NCI-H128 (cell line): Measurements from ENCODE around the gene TLX1.

Experiments
- DNase-seq: peaks from one replicate; lab custom pipeline; 2025; ENCODE audit not compliant: unreplicated experiment; lab: John Stamatoyannopoulos, UW

TLX1 gene

DNA sequence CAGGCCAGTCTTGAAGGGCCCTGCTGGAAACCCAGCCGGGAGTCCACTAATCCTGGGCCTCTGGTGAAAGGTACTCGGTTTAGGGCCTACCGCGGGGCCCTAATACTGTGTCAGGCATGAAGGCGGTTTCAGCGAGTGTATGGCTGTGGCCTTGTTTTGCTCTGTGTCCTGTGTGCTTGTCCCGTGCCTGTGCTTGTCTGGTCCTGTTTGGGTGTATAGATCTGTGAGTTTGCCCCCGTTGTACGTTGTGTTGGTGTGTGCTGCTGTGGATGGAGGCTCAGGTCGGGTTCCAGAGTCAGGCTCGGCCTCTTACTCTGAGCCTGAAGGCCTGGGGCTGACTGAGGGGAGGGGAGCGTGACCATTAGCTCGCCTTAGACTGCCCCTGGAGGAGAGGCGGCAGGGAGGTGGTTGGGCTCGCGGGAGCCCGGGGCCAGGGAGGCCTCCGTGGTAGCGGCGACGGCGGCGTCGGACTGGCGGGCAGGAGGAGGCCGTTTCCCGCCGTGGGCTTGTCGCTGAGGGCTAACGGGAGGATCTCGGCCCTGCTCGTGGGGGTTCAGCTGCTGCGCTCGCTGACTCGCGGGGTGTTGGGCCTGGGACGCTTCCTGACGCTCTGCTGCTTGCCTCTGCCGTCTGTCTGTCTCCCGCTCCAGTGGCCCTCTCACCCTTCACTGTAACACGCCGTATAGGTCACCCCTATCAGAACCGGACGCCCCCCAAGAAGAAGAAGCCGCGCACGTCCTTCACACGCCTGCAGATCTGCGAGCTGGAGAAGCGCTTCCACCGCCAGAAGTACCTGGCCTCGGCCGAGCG lies 2.6 kb downstream of the TLX1 start:
- DNase-seq, result no peak

DNA sequence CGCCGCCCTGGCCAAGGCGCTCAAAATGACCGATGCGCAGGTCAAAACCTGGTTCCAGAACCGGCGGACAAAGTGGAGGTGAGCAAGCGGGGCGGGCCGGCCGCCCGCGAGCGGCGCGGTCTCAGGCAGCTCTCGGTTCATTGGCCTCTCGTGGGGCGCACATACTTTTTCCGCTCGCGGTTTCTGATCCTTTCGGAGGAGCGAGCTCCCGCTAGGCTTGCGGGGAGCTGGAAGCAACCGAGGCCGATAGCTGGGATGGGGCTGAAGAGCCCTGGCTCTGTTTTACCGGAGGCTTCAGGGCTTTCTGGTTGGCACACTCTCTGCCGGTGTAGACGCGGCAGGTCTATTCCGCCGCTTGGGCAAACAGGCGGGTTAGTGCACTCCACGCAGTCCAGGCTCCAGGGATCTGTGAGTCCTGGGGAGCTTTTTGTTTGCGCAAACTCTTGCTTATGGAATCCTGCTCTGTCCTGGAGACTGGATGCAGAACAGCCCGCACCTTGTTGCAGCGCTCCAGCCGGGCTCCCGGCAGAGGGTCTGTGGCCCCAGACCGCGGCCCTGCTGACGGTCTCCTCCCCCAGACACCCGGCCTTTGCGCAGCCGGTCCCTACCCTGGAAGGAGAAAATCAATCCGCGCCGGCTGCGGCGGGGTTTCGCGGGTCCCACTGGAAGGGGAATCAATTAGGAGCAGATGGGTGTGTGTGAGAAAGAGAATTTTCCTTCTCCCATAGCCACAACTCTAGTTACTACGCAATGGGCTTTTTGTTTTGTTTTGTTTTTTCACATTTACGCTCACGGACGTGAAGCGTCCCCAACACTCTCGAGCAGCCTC lies 3.4 kb downstream of the TLX1 start:
- no peak for DNase-seq

DNA sequence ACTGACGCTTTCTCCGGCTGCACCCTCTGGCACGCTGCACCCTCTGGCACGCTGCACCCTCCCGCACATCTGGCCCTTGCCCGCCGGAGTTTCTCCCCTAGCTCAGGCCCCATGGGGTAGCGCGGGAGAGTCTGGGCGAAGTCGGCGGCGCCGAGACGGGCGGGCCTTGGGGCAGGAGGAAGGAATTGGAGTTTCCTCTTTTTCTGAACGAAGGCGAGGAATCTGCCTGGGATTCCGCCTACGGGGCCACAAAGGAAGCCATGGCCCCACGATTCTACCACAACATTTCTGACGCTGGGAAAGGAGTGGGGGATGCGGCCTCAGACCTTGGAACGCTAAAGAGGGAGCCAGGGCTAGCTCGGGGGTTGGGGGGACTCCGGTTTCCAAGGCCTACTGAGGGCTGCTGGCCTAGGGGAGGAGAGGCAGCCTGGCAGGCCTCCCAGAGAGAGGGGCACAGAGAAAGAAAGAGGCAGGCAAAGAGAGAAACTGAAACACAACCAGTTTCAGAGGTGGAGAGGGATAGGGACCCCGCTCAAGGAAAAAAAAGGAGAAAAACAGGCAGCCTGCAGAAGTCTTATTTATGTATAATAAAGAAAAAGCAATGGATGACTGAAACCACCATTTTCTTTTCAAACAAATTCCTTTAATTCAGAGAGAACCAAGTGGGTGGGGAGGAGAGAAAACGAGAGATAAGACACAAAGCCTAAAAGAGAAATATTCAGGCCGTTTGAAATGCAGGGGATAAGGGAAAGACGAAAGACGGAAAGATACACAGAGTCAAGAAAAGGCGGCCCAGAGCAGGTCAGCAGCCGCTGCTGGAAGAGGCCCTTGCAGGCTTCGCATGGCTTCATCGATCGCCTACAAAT lies 4.3 kb downstream of the TLX1 start:
- no peak for DNase-seq

DNA sequence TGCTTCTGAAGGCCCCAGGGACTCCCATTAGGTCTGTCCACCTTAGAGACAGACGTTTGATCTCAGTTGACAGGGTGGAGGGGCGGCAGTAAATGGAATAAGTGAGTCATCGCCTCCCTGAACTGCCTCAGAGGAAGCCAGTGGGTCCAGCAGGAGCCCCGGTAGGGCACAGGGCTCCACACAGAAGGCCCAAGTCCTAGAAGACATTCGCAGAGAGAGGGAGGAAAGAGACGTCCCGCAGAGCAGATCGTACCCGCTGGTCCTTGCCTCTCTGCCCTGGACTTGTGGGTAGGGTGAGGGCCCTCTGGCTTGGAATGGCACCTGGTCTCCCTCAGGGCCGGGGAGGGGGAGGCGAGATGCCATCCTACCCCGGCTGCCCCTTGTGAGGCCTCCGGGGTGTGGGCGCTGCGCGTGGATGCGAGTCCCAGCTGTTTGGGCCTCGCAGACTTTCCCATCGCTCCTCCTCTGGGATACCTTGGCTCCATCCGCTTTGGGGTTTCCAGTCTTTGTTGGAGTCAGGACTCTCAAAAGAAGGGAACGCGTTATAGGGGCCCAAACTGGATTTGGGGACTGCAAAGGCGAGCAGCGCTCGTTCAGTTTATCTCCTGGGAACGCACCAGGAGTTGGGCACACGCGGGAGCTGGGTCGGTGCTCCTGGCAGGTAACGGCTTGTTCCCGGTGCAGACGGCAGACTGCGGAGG lies 5.1 kb downstream of the TLX1 start:
- DNase-seq, result no peak

DNA sequence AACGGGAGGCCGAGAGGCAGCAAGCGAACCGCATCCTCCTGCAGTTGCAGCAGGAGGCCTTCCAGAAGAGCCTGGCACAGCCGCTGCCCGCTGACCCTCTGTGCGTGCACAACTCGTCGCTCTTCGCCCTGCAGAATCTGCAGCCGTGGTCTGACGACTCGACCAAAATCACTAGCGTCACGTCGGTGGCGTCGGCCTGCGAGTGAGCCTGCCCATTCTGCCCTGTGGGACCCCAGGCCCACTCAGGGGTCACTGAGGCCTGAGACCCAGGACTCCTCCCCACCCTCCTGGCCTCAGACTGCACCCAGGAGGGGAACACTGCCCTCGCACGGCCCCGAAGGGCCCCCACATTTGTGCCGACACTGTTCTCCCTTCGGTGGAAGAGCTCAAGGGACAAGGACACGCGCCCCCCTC lies 5.6 kb downstream of the TLX1 start:
- DNase-seq, result no peak

DNA sequence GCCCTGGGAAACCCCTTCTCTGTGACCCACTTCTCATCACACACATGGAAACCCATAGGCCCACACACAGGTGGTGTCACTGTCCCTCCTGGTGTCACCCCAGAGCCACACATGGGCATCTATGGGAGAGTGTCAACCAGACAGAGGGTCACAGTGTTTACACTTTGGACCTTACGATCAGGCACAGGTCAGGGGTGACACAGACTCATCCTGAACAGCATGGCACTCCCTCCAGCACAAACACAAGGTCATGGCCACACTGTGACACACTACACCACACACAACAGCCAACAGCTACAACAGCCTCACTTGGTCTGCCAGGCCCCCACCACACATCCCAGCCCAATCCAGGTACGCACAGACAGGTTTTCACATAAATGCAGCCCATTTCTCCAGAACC lies 6.2 kb downstream of the TLX1 start:
- DNase-seq, result no peak

DNA sequence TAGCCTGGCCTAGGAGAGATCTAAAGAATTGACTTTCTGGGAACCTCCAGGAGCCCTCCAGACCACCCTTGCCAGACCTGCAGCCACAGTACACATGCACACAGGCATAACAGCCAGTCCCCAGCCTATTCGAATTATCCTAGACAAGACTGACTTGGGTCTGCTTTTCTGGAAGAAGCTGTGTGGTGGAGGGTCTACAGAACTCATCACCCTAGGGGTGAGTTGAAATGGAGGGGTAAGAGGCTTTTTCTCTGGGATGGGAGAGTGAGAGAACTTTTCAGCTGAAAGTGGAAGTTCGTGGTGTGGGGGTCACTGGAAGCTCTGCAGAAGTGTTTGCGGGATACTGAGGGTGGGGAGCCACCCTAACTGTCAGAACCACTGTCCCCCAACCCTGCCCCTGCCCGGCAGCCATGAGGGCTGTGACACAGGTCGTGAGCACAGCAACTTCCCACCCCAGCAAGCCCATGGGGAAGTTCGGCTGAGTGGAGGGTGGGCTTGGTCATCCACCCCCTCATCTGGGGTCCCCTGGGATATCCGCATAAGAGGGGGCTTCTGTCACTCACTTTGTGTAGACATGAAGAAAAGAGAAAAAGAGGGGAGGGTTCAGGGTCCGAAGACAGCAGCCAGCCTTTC lies 7.8 kb downstream of the TLX1 start:
- DNase-seq, result no peak

DNA sequence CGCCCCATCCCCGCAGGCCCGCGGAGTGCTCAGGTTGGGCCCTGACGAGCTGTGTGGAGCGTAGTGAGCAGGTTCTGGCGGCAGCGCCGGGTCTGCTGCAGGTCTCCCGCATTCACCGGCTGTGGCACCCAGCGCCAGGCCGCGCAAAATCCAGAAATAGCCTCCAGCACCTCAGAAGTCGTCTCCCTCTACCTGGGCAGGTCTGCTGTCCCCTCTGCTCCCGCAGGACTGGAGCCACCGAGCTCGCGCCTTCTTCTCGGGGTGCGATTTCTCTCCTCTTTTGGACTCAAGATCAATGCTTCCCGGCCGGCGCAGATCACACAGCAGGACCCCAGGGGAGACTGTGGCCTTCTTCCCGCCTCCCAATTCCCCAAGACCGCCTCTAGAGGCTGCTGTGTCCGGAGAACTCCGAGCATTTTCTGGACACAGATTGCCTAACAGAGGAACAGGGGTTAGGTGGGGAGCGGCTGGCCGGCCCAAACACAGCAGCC lies 8.4 kb downstream of the TLX1 start:
- DNase-seq, result no peak

DNA sequence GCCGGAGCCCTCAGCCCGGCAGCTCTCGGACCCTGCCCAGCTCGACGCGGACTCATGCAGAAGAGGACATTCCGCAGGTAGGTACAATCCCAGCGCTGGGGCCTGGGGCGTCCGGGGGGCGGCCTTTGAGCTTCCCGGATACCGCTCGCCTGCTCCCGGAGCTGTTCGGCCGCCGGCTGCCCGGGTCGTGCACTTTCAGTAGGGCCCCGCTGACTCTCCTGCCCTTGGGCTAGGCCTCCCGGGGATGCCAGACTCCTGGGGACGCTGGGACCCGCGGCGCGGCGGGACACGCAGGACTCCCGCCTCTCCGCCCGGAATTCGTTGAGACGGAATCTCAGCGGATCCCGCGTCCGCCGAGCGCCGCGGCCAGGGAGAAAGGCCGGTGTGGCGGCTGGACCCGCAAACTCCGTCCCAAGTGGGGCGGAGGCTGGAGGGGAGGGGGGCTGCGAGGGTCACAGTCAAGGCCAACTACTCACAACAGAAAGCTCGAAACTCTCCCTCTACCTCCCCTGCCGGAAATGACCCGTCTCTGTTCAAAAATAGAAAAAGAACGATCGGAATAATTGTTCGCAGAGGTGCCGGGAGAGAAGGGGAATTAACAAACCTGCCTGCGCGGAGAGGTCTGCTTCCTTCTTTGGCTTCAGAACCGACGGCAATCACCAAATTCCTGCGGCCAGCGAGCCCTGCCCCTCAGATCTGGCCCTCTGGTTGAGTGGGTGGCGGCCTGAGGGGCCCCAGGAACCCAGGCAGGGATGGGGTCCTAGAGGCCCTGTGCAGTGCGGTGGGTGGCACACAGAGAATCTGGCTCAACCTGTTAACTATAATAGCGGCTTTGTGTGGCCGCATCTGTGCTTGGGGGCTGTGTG lies 9.2 kb downstream of the TLX1 start:
- DNase-seq, result no peak

DNA sequence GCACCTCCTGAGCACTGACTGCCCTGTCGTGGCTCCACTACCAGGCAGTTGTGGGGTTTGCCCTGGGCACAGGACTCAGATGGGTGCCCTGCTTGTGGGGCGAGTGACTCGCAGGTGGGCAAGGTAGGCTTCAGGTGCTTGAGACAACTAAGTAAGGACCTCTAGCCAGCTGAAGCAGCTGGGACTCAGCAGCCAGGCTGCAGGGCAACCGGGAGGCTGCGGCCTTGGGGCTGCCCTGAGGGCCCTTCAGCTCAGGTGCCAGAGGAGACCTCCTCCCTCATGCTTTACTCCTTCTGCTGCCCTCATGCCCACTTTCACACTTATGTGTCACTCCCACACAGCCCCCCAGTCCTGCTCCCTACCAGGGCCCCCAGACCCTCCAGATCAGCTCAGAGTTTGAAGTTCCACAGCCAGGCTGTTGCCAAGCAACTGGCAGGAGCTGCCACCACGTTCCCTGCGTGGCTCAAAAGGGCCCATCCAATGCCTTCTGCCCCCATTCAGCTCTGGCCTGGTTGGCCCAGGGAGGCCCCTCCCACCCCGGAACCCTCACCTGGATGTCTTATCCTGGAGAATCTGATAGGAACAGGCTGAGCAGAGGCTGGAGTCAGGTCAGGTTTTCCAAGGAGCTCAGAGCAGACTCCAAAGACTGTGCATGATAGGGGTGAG lies 10.0 kb downstream of the TLX1 start:
- no peak for DNase-seq

DNA sequence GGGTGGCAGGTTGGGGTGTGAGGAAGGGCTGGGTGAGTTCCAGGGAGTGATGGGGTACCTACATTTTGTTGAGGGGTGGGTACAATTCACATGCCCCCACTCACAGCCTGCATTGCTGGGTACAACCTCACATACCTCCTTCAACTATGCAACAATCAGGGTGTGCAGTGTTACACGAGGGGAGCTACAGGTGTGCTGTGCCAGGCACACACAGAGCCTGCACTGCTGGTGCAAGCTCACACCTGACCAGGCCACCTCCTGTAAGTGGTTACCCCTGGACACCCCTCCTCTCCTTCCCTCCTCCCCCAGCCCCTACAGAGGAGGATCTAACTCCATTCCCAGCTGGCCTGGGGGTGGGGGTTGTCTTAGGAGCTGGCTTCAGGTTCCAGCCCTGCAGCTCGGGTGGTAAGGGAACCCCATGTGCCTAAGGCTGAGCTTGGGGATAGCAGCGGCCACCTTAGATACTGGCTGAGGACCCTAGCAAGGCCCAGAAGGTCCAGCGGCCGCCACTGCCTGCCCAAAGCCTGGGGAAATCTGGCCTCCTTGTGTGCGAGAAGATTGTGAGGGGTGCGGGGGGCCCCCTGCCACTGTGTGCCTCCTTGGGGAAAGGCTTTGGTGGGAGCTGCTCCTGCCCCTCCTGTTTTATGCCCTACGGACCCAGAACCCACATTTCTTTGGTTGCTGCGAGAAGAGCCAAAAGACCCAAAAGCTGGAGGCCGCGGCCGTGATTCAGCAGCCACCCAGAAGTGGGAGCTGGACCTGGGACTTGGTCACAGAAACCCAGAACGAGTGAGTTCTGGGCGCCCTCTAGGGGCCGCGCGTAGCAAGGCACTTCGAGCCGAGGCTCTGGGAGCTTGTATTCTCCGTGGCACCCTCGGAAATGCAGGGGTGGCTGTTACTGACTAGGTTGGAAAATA lies 10.8 kb downstream of the TLX1 start:
- peak; percentile 63 for DNase-seq

DNA sequence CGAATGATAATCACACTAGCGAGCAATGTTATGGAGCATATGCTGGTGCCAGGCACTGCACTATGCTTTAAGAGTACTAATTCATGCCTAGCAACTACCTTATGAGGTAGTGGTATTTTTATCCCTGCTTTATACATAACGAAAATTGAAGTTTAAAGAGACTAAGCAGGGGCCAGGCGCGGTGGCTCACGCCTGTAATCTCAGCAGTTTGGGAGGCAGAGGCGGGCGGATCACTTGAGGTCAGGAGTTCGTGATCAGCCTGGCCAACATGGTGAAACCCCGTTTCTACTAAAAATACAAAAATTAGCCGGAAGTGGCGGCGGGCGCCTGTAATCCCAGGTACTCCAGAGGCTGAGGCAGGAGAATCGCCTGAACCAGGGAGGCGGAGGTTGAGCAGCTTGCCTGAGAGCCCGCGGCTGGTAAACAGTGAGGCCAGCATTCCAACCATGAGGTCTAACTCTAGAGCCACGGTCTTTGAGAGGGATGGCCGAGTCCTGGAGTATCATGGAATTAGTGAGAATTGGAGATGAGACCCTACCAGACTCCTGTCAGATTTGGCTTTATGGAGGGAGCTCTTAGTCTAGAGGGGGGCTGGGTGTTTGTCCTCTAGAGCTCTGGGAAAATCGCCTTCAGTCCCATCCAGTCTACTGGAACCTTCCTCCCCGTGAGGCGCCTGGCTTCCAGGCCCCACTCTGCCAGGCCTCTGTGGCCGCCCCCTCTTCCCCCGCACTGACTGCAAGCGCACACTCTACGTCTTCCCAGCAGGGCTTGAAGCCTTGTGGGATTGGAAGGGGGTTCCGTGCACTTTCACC lies 11.6 kb downstream of the TLX1 start:
- no peak for DNase-seq

DNA sequence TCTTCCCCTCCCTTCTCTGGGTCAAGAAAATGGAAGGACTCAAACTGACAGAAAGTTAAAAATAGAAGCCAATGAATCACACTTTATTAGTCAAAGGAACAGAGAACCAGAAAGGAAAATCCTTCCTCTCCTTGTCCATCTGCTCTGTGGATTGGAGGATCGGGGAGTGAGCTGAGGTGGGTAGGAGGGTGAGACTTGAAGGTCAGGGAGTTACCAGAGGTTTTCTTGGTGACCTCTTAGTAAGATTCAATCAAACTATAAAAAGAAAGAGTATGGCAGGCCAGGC lies 12.2 kb downstream of the TLX1 start:
- no peak for DNase-seq

DNA sequence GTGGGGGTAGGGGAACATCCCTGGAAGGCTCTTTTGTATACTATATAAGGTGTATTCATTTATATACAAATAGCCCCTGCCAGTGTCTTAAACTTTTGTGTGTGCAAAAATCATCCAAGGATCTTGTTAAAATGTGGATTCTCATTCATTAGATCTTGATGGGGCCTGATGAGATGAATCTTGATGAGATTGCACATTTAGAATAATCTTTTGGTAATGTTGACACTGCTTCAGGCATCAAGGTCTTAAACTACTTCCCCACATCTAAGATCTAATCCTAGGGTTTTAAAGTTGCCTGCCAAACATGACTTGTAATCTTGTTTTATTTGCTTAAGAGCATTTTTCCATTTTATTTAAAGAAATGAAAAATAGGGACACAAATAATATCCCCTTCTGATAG lies 13.0 kb downstream of the TLX1 start:
- no peak for DNase-seq

DNA sequence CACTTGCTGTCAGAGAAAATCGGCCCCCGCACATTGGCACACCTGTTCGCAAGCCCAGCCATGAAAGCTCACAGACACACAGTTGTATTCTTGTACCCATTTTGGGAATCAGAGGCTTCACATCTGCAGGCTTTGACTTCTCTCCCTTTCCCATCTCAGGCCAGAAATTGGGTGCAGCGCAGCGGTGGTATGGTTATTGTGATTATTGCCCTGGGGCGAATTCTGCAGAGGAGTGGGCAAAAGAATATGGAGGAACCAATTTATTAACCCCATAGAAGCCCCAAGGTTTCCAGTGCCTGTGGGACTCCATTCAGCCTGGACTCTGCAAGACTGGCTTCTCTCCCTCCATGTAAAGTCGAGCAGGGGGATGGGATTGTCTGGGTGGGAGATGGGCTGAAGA lies 14.0 kb downstream of the TLX1 start:
- no peak for DNase-seq

DNA sequence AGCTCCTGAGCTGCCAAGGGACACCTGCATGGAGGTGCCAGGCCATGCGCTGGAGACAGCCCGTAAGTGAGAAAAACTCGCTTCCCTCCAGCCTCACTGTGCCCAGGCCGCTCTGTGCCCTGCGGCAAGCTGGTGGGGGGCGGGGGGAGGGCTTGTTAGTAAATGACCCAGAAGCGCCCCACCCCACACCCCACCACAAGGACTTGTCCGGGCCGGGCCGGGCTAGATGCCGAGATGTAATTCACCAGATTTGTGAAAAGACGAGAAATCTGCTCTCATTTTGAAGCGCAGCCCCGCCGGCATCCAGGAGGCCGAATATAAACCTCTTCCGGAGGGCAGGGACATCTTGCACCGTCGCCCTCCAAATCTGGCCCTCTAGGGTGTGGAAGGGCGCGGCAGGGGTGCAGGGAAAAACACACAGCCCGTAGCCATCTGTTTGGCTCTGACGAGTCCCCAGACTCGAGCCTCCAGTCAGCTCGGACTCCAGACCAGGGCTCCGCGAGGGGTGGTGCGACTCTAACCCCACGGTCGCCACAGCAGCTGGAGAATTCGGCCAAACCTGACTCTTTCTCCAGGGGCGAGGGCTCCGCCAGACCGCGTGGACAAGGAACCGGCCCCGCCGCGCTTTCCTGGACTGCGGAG lies 14.8 kb downstream of the TLX1 start:
- DNase-seq, result no peak
